Activated T-cell treated with anti-CD3 and anti-CD28 coated beads for 4 hours (primary cell): Measurements from ENCODE around the gene CHRNB1.

Experiments
- DNase-seq: peaks from one replicate; pipeline ENCODE4 v3.0.0-alpha.2; 2020

Gene CHRNB1

GRCh38 chr17:7444682-7445618, at the start of gene CHRNB1:
Gene CHRNB1 (plus strand): TSS chr17:7445061. CDS start chr17:7445128, 67 bp downstream.
- DNase-seq = no peak

- DNase-seq = no peak
Measured at GRCh38 chr17:7396147-7396546, 48.7 kb upstream of the CHRNB1 start.

DNA sequence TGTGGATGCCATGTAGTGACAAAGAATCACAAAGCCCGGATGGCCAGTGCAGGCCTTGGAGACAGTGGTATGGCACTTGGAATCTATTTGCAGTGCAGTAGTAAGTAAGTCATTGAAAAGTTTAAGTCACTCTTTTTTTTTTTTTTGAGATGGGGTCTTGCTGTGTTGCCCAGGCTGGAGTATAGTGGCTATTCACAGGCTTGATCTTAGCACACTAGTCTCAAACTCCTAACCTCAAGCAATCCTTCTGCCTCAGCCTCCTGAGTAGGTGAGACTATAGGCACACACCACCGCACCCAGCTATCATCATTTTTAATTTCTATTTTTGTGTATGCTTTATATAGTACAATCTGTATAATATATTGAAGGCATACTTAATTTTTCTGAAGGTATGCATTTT, 46.2 kb upstream of the CHRNB1 start:
- DNase-seq = no peak

DNA sequence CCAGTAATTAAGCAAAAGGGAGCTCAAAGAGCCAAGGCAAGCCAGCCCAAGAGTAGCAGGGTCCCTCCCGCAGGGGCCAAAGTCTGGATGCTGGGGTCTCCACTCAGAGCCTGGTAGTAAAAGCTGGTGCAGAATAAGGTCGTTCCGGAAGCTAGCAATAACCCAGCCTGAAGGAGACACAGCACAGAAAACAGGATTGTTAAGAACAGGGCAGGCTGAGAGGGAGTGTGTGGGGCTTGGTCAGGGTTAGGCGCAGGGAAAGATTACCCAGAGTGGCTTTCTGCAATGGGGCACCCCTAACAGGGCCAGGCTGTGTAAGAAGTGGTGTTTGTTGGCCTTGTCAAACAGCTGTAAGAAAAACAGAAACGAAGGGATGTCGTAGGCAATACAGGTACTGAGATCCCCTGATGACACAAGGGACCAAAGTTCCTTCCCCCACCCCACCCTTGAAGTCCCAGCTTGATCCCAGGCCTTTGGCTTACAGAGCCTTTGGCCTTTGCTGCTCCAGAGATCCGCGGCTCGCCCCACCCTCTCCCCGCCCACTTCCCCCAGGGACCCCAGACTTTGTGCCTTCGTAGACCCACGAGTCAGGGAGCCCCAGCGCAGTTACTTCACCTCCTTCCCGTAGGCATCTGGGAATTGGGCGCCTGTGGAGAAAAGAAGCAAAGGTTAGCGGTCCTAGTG, 41.7 kb upstream of the CHRNB1 start:
- DNase-seq = peak; percentile 9

GRCh38 chr17:7403727-7403976, 41.2 kb upstream of the CHRNB1 start:
- no peak for DNase-seq

DNA sequence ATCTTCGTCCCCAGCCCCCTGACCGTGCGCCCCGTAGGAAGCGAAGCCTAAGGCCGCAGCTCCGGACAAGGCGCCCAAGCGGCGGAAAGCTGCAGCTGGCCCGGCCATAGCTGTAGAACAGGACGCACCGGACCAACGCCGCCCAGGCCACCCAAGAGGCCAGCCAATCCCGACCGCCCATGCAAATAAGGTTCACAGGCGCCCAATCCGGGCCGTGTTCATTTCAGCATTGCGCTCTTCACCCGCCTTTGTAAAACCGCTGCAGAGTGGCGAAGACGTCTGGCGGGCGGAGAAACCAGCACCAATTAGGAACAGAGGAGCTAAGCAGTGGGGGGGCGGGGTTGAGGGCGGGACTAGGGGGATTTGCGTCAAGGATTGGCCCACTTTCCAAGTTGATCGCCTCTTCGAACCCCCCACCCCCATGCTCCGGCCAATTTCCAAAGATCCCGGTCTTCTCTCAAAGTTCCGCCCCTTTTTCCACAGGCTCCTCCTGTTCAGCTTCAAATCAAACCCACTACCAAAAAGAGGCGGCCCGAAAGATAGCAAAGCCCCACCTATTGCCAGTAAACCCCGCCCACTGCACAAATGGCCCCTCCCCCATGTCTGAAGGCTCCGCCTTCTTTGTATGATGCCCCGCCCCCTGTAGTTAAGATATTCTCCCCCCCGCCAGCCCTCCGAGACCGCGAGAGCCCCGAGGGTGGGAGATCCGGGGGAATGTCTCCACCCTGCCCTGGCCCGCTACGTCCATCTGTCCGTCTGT, 40.7 kb upstream of the CHRNB1 start, which contains the start of gene TMEM256:
Gene TMEM256 (minus strand): TSS at position 121 of the 760 bp plus-strand sequence. CDS start 13 bp downstream, at position 108.
- DNase-seq = peak; percentile 92

DNA sequence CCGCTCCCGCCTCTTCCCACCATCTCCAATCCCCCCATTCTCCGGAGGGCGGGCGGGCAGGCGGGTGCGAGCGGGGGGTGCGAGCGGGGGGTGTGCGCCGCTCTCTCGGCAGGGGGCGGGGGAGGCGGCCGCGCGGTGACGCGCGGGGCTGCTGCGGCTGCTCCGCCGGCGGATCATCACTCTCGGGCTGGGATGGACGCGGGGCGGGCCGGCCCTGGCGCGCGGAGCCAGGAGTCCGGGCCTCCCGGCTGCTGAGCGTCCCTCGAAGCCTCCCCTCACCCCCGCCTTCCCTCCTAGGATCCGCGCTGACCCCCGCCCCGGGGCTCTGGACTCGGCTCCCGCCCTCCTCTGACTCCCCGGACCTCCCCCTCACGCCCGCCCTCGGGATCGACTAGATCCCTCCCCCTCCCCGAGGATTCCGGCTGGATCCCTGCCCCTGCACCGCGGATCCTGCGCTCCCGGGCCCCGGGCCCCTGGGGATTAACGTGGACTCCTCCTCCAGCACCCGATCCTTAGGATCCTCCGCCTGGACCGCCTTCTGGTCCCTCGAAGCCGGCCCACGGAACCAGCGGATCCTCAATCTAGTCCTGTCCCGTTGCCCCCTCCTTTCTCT, 40.0 kb upstream of the CHRNB1 start:
- no peak for DNase-seq

DNA sequence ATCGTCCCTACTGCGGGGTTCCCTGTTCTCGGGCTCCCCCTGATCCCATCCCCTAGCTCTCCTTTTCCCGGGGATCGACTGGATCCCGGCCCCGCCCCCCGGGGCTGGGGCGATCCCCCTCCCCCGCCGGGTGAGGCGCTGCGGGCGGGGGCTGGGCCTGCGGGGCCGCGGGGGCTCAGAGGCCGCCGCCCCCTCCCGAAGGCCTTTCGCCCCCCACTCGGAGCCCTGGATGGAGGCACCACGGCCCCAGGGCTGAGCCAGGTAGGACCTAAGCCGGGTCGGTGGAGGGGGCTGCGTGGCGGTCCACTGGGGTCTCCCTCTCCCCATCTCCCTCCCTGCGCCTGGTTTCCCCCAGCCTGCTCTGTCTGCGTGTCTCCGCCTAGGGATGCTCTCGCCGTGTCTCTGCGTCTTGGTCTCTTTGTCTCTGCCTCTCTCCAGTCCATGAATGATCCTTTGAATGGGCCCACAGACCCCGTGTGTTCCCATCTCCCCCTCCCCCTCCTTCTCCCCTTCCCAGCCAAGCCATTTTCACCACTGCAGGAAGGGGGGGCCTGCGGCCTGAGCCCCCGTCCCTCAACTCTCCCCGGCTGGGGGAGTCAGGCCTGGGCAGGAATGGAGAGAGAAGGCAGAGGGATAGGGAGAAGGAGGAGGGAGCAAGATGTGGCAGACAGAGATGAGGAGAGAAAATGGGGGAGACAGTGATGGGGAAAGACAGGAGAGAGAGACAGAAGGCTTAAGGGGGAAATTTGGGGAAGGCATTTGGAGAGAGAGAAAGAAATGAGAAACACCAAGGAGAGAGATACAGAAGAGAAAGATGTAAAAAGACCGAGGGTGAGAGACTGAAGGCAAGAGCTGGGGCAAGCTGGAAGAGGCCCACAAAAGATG, 39.3 kb upstream of the CHRNB1 start:
- no peak for DNase-seq

DNA sequence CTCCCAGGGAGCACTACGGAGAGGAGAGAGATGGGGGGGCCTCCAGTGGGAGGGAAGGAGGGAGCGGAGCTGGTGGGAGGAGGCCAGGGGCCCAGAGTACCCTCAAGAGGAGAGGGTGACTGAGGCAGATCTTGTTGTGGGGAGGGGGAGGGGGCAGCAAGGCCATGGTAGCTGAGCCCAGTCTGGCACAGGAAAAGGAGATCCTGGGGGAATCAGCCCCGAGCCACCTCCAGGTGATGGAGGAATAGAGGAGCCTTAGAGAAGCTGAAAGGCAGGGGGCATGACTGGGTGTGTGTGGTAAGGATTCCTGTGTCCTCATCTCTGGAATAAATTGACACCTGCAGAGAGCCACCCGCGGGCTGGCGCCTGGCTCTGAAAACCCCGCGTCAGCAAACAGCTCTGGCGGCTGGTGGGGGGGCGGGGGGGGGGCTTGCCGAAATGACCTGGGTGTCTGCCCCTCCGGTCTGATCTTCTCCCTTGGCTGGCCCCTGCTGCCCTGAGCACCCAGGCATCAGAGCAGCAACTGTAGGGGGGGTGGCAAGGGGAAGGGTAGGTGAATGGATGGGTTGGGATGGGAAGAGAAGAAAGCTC, 38.5 kb upstream of the CHRNB1 start:
- no peak for DNase-seq

DNA sequence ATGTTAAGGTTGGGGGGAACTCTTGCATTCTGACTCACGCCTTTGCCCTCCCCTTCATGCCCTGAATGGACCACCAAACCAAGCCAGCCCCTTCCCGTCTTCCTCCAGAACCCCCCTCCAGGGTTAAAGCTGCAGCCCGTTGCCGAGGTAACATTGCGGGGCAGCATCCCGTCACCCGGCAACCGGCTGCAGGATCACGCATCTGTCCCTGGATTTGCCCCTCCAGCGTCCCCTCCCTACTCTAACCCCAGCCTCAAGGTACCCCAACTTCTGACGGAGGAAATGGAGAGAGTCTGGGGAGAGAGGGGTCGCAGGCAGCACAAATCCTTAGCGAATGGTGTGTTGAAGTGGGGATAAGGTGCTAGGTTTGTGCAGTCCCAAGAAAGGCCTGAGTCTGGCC, 37.8 kb upstream of the CHRNB1 start:
- no peak for DNase-seq

GRCh38 chr17:7407485-7408251, 37.2 kb upstream of the CHRNB1 start, which contains the start of gene NLGN2:
Gene NLGN2 (plus strand): TSS chr17:7407845. CDS start chr17:7408256, 411 bp downstream.
- no peak for DNase-seq

- DNase-seq = no peak
Measured at GRCh38 chr17:7408252-7408727, 36.6 kb upstream of the CHRNB1 start.

- DNase-seq = no peak
Measured at GRCh38 chr17:7408863-7409262, 36.0 kb upstream of the CHRNB1 start.

- DNase-seq = no peak
Measured at GRCh38 chr17:7409716-7410115, 35.1 kb upstream of the CHRNB1 start.

DNA sequence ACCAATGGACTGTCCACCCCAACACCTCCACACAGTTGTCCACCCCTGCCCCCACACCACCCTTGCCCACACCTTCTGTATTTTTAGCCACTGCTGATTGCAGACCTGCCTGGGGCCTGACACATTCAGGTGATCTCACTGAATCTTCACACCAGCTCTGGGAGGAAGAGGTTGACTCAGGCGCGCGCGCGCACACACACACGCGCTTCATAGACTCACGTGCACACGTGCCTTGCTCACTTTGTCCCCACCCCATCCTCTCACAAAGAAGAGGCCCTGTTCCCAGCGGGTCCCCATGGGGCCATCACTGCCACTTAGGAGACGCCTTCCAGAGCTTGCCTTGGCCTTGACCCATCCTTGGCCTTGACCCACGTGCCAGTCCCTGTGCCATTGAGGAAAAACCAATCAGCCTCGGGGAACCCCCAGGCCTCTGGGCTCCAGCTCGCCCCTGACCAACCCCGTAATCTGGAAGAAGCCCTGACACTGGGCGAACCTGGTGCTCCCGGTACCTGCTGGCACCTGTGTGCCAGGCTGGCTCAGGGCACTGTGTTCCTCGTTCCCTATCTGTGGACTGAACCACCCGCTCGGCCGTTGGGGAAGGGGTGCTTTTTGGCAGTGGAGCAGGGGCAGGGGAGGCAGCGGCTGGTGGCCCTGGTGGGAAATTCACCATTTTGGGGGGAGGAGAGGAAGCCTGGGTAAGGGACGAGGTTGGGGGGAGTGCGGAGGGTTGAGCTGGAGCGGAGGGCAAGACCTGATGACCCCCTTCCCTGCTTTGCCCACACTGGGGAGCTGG, 34.0 kb upstream of the CHRNB1 start:
- no peak for DNase-seq

- no peak for DNase-seq
Measured at GRCh38 chr17:7411427-7411750, 33.5 kb upstream of the CHRNB1 start.

DNA sequence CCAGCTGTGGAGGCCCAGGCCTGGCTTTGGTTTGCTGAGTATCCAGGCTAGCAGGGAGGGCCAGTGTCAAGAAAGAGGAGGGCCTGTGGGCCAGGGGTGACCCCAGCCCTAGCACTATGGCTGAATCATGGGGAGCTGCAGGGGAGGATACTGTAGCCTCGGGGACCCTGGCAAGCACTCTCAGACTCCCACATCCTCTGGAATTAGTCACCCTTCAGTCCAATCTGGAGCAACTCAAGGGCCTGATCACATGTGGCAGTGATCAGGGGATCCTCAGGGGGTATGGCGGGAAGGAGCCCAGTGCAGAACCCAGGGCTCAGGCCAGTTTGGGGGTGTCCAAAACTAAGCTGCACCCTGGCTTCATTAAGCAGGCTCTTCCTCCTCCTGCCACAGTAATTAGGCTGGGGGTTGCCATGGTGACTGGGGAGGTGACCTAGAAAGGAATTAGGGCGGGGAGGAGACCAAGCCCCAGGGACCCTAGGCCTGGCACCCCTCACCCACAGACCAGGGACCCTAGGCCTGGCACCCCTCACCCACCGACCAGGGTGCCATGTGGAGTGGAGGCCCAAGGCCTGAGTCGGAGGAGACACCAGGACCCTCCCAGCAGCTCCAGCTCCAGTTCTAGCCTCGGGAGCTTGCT, 31.4 kb upstream of the CHRNB1 start:
- no peak for DNase-seq

DNA sequence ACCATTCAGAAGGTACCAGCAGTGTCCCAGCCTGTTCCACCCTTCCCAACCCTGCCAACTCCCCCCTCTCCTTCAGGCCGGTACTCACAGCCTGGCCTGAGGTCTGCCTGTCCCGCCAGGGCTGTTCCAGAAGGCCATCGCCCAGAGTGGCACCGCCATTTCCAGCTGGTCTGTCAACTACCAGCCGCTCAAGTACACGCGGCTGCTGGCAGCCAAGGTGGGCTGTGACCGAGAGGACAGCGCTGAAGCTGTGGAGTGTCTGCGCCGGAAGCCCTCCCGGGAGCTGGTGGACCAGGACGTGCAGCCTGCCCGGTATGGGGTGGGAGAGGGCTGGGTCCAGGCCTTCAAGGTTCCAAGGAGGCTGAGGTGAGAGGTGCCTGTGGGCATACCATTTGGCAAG, 30.0 kb upstream of the CHRNB1 start:
- no peak for DNase-seq

DNA sequence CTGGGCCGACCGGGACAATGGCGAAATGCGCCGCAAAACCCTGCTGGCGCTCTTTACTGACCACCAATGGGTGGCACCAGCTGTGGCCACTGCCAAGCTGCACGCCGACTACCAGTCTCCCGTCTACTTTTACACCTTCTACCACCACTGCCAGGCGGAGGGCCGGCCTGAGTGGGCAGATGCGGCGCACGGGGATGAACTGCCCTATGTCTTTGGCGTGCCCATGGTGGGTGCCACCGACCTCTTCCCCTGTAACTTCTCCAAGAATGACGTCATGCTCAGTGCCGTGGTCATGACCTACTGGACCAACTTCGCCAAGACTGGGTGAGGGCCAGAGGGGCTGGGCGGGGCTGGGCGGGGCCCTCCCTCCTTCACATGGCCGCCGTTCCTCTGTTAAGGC, 29.1 kb upstream of the CHRNB1 start:
- DNase-seq = no peak
